ENCODE measurements around the gene ELMO3. TPM values are rescaled to one million over a fixed set of nuclear protein-coding genes. Genes with fewer than 3 reads are reported as not detected.

ELMO3 gene
- total and polyA plus RNA-seq, 2 of the 13 experiments (the other 11 are each of a cell fraction or from before 2014, with no cell fraction given), result 2.6 to 4.0 TPM

- TF ChIP-seq ZNF292 (CRISPR knock-in tag; IDR thresholded peaks at IDR 0.05; ENCODE audit: borderline replicate concordance, low read depth) (peak; percentile 43; the same call in 1 of the 2 replicates), SAFB2 (CRISPR knock-in tag; IDR thresholded peaks at IDR 0.05; ENCODE audit: borderline replicate concordance, low read depth) (peak; percentile 54; the same call in 1 of the 2 replicates), ZNF431 (CRISPR knock-in tag; IDR thresholded peaks at IDR 0.05; ENCODE audit: borderline replicate concordance, low read depth) (no peak), ZFP41 (CRISPR knock-in tag; IDR thresholded peaks at IDR 0.05; ENCODE audit: borderline replicate concordance) (no peak), CSRNP2 (CRISPR knock-in tag; conservative IDR thresholded peaks at IDR 0.05; ENCODE audit: low read depth) (0 out of 2 replicates have a peak, but pooled peaks have one; percentile 35), ISL2 (CRISPR knock-in tag; IDR thresholded peaks at IDR 0.05) (0 out of 2 replicates have a peak, but pooled peaks have one; percentile 10), IRF9 (CRISPR knock-in tag; IDR thresholded peaks at IDR 0.05; ENCODE audit: borderline replicate concordance) (peak; percentile 47; the same call in 1 of the 2 replicates), ELF4 (CRISPR knock-in tag; IDR thresholded peaks at IDR 0.05; ENCODE audit: borderline replicate concordance) (no peak), ZFY (CRISPR knock-in tag; IDR thresholded peaks at IDR 0.05) (0 out of 2 replicates have a peak, but pooled peaks have one; percentile 25), ZNF639 (CRISPR knock-in tag; conservative IDR thresholded peaks at IDR 0.05) (no peak), ZNF33B (CRISPR knock-in tag; IDR thresholded peaks at IDR 0.05) (0 out of 2 replicates have a peak, but pooled peaks have one; percentile 70), AGO1 (IDR thresholded peaks at IDR 0.05; ENCODE audit: low read depth, low read length, poor library complexity, severe bottlenecking) (peak; percentile 58), ZNF468 (CRISPR knock-in tag; IDR thresholded peaks at IDR 0.05) (no peak), HNF4A (CRISPR knock-in tag; IDR thresholded peaks at IDR 0.05) (peak; percentile 40; the same call in 1 of the 2 replicates), NR2F6 (IDR thresholded peaks at IDR 0.05) (peak; percentile 76), NR2F6 (CRISPR knock-in tag; IDR thresholded peaks at IDR 0.05) (peak; percentile 79), HNRNPL (IDR thresholded peaks at IDR 0.05; ENCODE audit: low read depth, low read length) (peak; percentile 86), SRSF1 (optimal IDR thresholded peaks at IDR 0.05; ENCODE audit: low read depth, low read length) (peak; percentile 42), FOXP4 (CRISPR knock-in tag; IDR thresholded peaks at IDR 0.05) (no peak), TARDBP (CRISPR knock-in tag; IDR thresholded peaks at IDR 0.05) (no peak), ETV5 (CRISPR knock-in tag; IDR thresholded peaks at IDR 0.05; ENCODE audit: borderline replicate concordance) (peak; percentile 10; the same call in 1 of the 2 replicates), SP4 (CRISPR knock-in tag; IDR thresholded peaks at IDR 0.05) (peak; percentile 44; the same call in 1 of the 2 replicates), NONO (IDR thresholded peaks at IDR 0.05) (no peak), NONO (CRISPR knock-in tag; conservative IDR thresholded peaks at IDR 0.05) (0 out of 2 replicates have a peak, but pooled peaks have one; percentile 57)
Observed at GRCh38 chr16:67210069-67210937, 11.4 kb downstream of the ELMO3 start (continued).

All from HepG2 (cell line).